Embryonic facial prominence (tissue), 1 donor: ENCODE results near the gene TESPA1.
"Not testable (repeated sequence)": the region's sequence is repeated elsewhere in the genome, so short reads cannot be mapped to it uniquely, and the experiment has no call there.

Experiments
- DNase-seq: peaks from one replicate; pipeline ENCODE4 v3.0.0-alpha.2; 2016; ENCODE audit errors: extremely low spot score

Gene TESPA1

DNA sequence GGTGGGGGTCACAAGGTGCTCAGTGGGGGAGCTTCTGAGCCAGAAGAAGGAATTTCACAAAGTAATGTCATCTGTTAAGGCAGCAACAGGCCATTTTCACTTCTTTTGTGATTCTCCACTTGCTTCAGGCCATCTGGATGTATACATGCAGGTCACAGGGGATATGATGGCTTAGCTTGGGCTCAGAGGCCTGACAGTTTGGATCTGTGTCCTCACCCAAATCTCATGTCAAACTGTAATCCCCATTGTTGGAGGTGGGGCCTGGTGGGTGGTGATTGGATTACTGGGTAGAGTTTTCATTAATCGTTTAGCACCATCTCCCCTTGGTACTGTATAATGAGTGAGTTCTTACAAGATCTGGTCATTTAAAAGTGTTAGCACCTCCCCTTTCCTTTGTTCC lies 36.4 kb downstream of the TESPA1 start:
- no peak for DNase-seq

- DNase-seq, result no peak
These were observed 39.5 kb downstream of the TESPA1 start for GRCh38 chr12:54945082-54945481.

DNA sequence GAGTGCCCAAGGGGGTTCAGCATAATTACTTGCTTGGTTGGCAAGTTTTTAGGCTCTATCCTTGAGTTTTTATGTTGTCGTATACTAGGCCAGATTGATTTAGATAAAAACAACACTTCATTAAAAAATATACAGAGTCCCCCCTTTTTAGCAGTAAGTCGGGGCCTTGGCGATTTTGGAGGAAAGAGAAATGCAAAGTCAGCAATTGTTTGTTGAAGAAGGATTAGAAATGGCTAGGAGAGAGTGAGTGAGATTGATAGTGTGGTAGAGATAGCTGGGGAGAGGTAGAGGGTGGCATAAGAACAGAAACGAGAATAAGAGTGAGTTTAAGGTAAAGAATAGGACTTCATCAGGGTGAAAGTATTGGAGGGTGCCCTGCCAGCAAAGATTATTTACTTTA lies 41.3 kb downstream of the TESPA1 start:
- not testable (repeated sequence) for DNase-seq

GRCh38 chr12:54941659-54942058 lies 42.9 kb downstream of the TESPA1 start:
- no peak for DNase-seq

- DNase-seq, result no peak
These were observed 43.7 kb downstream of the TESPA1 start for GRCh38 chr12:54940727-54941315.

DNA sequence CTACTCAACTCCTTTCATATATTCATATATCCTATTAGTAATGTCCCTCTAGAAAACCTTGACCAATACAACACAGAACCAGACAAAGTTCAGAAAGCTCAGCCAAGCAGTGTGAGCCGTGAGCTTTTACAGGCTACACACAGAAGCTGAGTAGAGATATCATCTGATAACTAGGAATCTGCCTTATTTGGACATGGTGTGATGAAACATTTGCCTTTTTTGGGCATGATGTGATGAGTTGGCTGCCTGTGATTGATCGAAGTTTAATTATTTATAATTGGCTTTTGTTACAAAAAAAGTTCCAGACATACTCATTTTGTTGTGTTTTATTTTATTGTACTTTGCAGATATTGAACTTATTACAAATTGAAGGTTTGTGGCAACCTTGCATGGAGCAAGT lies 46.6 kb downstream of the TESPA1 start:
- DNase-seq, result no peak

GRCh38 chr12:54937376-54937775 lies 47.2 kb downstream of the TESPA1 start:
- DNase-seq, result no peak

GRCh38 chr12:54936736-54937135 lies 47.8 kb downstream of the TESPA1 start:
- DNase-seq, result no peak

DNA sequence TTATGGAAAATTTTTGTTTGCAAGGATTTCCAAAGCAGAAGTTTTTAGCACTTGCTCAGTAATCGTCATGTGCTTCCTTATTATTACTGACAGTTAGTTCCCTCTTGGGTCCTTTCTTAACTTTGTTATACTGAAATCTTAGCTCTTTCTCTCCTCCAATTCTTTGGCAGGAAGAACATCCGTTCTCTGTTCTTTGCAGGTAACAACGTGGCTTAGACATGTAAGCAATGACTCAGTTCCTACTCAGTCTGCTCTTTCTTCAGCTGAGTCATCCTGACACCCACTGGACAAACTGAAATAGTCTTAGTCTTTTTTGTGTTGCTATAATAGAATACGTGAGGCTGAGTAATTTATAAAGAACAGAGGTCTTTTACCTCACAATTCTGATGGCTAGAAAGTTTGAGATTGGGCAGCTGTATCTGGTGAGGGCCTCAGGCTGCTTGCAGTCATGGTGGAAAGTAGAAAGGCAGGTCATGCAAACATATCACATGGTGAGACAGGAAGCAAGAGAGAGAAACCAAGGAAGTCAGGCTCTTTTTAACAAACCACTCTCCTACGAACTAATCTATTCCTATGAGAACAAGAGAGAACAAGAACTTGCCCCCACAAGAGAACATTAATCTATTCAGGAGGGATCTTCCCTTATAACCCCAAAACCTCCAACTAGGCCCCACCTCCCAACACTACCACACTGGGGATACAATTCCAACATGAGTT lies 49.2 kb downstream of the TESPA1 start:
- DNase-seq, result no peak

DNA sequence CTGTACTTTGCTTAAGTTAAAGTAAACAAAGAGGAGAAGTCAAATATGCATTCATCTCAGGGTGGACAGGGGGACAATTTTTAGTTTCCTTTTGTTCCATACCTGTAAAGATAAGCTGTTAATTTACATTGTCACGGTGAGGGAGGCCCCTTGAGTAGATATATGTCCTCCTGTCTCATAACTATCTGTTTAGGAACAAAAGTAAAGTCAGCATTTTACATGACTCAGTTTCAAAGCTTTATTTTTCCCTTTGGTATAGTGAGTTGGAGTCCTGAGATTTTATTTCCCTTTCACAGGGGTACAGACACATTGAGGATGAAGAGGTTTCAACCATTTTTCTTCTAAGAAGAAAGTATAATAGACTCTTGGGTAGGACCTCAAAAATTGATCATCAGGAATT lies 50.1 kb downstream of the TESPA1 start:
- DNase-seq, result no peak

DNA sequence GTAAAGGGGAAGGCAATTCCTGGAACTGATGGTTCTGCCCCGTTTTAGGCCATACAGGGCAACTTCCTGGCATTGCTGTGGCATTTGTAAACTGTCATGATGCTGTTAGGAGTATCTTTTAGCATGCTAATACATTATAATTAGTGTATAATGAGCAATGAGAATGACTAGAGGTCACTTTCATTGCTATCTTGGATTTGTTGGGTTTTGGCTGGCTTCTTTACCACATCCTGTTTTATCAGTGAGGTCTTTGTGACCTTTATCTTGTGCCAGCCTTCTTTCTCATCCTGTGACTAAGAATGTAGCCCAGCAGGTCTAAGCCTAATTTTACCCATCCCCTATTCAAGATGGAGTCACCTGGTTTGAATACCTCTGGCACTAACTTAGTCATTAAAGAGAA lies 51.2 kb downstream of the TESPA1 start:
- DNase-seq, result no peak

DNA sequence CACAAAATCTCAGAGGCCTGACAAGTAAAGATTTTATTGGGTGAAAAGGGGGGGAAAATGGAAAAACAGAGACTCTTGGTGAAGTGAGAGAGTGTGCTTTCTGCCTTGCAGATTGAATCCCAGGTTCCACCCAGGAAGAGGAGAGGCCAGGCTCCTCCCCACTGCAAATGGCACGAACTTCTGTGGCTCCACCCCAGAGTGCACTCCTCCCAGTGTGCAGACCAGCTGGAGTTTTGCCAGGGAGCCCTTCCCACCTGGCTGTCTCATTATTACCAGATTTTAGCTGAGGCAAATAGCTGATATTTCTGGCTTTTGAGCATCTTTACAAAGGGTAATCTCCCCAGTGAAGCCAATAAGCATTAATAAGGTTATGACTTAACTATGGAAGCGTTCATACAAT lies 51.9 kb downstream of the TESPA1 start:
- no peak for DNase-seq

- no peak for DNase-seq
These were observed 52.5 kb downstream of the TESPA1 start for GRCh38 chr12:54932038-54932437.

GRCh38 chr12:54929998-54930397 lies 54.6 kb downstream of the TESPA1 start:
- no peak for DNase-seq

GRCh38 chr12:54926246-54926645 lies 58.3 kb downstream of the TESPA1 start:
- no peak for DNase-seq

- DNase-seq, result no peak
These were observed 59.4 kb downstream of the TESPA1 start for GRCh38 chr12:54924972-54925707.

- DNase-seq, result no peak
These were observed 67.5 kb downstream of the TESPA1 start for GRCh38 chr12:54917001-54917488.
